DMS53 treated with DMSO at 0.1 percent for 48 hours (cell line): ENCODE data around the gene PPP1R13L.
A peak's percentile ranks its signal among the peaks of the same experiment; 100 is the strongest.
"Not testable (repeated sequence)": the region's sequence is repeated elsewhere in the genome, so short reads cannot be mapped to it uniquely, and the experiment has no call there.

Experiments
- DNase-seq: peaks from one replicate; lab custom pipeline; 2025; ENCODE audit not compliant: unreplicated experiment; lab: John Stamatoyannopoulos, UW

Gene PPP1R13L

DNA sequence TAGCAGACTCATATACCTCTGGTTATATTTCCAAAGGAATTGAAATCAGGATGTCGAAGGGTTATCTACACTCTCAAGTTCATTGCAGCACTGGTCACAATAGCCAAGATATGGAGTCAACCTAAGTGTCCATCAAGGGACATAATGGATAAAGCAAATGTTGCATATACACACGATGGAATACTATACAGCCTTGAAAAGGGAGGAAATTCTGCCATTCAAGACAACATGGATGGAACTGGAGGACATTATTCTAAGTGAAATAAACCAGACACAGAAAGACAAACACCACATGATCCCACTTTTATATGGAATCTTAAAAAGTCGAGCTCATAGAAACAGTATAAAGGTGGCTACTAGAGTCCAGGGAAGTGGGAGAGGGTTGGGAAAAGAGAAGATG lies 32.5 kb upstream of the PPP1R13L start:
- no peak for DNase-seq

- not testable (repeated sequence) for DNase-seq
These were observed 27.7 kb upstream of the PPP1R13L start for GRCh38 chr19:45432543-45432942.

GRCh38 chr19:45431008-45431407 lies 26.1 kb upstream of the PPP1R13L start:
- DNase-seq = not testable (repeated sequence)

- DNase-seq = not testable (repeated sequence)
These were observed 25.0 kb upstream of the PPP1R13L start for GRCh38 chr19:45429896-45430295.

DNA sequence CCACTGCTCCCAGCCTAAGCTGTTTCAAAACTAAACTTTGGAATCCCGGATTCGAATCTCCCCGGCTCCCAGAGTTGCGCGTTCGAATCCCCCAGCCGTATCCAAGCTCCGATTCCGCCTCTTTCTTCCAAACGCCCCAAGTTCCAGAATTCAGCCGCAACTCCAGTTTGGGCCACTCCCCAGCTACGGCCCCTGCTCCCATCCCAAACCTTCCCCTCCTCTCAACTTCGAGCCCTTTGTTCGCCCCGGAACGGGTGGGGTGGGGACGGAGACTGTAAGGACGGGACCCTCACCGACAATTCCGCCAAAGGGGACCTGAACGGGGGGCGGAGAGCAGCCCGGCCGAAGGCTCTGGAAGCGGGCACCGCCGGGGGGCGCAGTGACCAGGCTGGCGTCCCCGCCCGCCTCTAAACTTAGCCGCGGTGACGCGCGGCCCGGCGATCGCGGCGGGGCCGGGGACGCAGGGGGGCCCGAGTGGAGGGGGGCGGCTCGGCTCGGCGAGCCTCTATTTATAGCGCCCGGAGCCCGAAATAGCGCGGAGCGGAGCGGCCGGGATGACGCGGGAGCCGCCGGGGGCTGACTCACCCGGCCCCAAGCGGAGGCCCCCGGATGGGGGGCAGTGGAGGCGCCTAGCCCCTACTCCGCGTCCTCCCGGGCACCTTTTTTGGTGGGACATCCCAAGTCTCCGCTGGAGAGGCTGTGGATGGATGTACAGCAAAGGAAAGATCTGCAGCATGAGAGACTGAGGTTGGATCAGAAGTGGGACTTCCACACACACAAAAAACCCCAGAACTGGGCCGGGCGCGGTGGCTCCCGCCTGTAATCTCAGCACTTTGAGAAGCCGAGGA lies 23.7 kb upstream of the PPP1R13L start:
- no peak for DNase-seq

GRCh38 chr19:45424191-45425058 lies 19.6 kb upstream of the PPP1R13L start:
- DNase-seq = peak; percentile 76

DNA sequence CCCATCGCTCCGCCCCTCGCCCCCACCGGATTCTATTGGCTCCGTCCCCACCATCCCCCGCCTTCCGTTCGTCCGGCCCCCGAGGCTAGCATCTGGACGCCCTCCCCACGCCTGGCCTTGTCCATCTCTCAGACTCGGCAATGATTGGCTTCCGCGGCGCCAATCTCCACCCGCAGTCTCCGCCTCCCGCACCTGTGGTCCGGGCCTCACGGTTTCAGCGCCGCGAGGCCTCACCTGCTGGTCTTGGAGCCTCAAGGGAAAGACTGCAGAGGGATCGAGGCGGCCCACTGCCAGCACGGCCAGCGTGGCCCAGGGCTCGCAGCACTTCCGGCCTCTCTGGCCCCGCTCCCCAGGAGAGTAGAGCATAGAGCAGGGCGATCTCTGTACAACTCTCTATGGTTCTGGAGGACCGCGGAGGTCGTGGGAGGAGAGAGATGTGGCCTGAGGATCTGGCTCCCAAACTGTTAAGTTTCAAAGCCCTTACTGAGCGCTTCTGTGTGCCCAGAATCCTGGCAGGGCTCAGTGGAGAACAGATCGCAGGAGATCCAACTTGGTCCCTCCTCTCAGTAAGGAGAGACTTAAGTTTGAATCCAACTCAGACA lies 18.8 kb upstream of the PPP1R13L start, which contains the start of gene ERCC1:
TSS of gene ERCC1 (minus strand) at position 329 of the 602 bp plus-strand sequence. CDS start 543 bp downstream, outside the sequence.
- DNase-seq = peak; percentile 88

DNA sequence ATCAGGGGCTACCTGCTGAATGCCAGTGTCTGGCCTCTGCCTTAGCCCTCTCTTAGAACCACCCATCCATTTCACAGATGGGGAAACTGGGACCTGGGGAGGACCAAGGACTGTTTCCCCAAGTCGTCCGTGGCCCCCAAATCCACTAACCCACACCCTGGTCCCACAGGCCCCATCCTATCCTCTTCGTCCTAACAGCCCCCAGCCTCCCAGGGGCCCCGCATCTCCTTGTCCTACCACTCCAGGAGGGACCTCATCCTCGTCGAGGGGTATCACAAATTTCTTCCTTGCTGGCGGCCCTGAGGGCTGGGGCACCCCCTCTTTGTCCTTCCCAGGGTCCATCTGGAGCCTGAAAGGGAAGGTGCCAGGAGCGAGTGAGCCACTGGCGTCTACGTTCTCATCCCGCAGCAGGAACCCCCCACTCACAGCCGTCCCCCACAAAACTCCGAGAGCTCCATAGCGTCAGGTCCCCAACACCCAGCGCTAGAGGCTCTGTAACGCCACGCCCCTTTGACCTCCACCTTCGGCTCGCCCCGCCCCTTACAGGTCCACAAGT lies 18.2 kb upstream of the PPP1R13L start:
- DNase-seq = no peak

- no peak for DNase-seq
These were observed 17.2 kb upstream of the PPP1R13L start for GRCh38 chr19:45421947-45422498.

- no peak for DNase-seq
These were observed 16.0 kb upstream of the PPP1R13L start for GRCh38 chr19:45420871-45421270.

DNA sequence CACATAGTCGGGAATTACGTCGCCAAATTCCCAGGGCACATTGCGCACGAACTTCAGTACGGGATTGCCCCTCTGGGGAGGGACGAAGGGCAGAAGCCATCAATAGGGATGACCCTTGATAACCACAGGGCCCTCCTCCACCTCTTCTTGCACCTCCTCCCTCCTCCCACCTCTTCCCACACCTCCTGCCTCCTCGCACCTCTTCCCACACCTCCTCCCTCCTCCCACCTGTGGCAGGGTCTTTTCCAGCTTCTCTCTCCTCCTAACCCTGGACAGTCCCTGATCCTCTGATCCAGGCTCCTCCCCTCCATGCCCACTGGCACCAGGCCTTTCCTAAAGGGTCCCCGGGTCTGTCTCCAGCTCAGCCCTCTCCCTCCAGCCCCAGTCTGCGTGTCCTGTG lies 15.5 kb upstream of the PPP1R13L start:
- DNase-seq = no peak

DNA sequence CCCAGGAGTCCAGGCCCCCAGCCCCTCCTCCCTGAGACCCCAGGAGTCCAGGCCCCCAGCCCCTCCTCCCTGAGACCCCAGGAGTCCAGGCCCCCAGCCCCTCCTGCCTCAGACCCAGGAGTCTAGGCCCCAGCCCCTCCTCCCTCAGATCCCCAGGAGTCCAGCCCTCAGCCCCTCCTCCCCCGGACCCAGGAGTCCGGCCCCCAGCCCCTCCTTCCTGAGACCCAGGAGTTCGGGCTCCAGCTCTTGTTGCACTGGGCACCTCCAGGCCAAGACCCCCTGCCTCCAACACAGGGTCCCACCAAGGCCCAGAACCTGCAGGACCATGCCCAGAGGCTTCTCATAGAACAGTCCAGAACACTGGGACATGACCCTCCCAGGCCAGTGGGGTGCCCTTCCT lies 15.0 kb upstream of the PPP1R13L start:
- DNase-seq = no peak

DNA sequence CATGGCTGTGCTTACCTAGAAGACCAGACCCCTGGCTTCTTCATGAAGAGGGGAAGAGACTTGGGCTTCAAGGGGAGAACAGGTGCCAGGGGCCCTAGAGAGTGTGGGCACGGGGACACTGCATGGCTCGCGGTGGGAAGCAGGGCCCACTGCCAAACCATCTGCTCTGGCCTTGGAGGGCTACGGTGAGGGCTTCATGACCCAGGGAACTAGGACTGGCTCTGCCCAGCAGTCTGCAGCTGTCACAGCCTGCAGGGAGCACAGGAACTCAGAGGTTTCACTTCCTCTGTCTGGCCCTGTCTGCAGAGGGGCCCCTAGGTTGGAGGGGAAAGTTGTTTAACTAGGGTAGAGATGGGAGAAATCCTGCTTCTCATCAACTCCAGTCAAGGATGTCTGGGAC lies 14.5 kb upstream of the PPP1R13L start:
- no peak for DNase-seq

DNA sequence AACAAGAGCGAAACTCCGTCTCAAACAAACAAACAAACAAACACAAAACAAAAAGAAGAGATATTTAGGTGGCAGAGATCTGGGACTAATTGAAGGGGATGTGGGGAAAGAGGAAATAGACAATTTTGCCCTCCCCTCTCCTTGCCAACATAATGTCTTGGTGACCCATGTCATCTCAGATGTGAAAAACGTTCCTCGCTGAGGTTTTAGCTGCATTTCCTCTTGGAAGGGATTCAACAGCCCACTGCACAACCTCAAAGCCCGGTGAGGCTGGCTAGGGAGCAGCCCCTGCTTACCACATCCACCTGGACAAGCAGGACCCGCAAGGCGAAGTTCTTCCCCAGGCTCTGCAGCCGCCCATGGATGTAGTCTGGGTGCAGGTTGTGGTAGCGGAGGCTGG lies 13.9 kb upstream of the PPP1R13L start:
- DNase-seq = no peak

- DNase-seq = no peak
These were observed 12.3 kb upstream of the PPP1R13L start for GRCh38 chr19:45417151-45417550.

DNA sequence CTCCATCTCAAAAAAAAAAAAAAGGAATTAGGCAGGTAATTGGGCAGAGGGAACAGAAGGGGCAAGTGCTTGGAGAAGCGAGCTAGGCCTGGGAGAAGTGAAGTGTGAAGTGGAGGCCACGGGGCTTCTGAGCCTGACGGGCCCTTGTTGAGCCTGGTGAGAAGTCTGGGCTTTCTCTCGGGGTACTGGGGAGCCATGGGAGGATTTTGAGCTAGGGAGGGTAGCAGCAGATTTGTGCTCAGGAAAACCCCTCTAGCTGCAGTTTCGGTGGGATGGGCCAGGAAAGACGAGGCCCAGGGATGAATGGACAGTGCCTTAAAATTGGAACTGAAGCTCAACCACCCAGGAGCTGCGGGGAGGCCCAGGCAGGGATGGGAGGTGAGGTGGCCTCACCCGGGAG lies 9.6 kb upstream of the PPP1R13L start:
- DNase-seq = no peak

DNA sequence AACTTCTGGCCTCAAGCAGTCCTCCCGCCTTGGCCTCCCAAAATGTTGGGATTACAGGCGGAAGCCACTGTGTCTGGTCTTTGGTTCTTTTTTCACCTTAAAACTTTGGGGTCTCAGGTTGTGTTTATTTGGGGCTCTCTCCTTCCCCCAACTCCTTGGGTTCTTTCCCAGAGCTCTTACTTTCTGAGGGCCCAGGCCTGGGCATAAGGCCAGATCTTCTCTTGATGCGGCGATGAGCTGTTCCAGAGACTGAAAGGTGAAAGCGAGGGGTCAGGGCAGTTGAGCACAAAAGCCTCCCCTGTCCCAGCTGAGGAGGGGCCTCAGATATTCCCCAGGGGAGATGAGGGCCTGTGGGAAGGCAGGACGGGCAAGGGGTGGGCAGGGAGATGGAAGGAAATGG lies 8.6 kb upstream of the PPP1R13L start:
- DNase-seq = no peak

DNA sequence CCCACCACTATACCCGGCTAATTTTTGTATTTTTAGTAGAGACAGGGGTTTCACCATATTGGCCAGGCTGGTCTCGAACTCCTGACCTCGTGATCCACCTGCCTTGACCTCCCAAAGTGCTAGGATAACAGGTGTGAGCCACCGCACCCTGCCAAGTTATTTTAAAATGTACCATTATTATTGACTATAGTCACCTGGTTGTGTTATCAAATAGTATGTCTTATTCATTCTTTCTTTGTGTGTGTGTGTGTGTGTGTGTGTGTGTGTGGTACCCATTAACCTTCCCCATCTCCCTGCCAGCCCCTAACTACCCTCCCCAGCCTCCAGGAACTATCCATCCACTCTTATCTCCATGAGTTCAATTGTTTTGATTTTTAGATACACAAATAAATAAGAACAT lies 5.5 kb upstream of the PPP1R13L start:
- DNase-seq = not testable (repeated sequence)

DNA sequence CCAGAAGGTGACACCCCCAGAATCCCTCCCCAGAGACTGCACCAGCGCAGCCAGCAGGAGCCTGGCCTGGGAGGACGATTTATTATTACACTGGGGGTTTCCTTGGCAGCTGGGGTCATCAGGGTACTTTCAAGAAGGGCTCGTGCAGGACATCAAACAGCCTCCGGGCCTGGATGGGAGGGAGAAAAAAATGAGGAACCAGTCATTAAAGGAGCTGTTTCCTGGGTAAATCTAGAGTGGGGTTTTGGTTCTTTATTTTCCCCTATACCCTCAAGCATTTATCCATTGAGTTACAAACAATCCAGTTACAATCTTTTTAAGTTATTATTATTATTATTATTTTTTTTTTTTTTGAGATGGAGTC lies 4.7 kb upstream of the PPP1R13L start:
- DNase-seq = no peak

DNA sequence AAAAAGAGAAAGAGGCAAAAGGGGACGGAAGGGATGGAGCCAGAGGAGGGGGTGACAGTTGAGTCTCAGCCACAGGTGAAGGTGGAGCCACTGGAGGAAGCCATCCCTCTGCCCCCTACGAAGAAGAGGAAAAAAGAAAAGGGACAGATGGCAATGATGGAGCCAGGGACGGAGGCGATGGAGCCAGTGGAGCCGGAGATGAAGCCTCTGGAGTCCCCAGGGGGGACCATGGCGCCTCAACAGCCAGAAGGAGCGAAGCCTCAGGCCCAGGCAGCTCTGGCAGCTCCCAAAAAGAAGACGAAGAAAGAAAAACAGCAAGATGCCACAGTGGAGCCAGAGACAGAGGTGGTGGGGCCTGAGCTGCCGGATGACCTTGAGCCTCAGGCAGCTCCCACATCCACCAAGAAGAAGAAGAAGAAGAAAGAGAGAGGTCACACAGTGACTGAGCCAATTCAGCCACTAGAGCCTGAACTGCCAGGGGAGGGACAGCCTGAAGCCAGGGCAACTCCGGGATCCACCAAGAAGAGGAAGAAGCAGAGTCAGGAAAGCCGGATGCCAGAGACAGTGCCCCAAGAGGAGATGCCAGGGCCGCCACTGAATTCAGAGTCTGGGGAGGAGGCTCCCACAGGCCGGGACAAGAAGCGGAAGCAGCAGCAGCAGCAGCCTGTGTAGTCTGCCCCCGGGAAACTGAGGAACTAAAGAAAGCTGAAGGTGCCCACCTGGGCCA lies 4.1 kb upstream of the PPP1R13L start:
- DNase-seq = no peak
